ENCODE measurements around the gene DPY19L3. TPM values are rescaled to one million over a fixed set of nuclear protein-coding genes. Genes with fewer than 3 reads are reported as not detected.
"Not testable (repeated sequence)": the region's sequence is repeated elsewhere in the genome, so short reads cannot be mapped to it uniquely, and the experiment has no call there.

Gene DPY19L3
- polyA plus RNA-seq, 1 donor, result 36.8 TPM

- no peaks in the 10 kb centered on the region for H3K27me3 ChIP-seq (ENCODE audit: control insufficient read depth, insufficient read depth, low read length)
Observed at GRCh38 chr19:32367063-32367462, 38.5 kb upstream of the DPY19L3 start.

GRCh38 chr19:32367948-32368536, 37.5 kb upstream of the DPY19L3 start:
- Histone ChIP-seq H3K27ac (ENCODE audit: low read length) (no peak overlapping the region), H3K36me3 (ENCODE audit: control insufficient read depth, insufficient read depth, low read length) (peaks cover 49% of the 10 kb centered on the region), H3K4me3 (ENCODE audit: low read length) (no peak overlapping the region), H3K4me1 (ENCODE audit: control insufficient read depth, insufficient read depth, low read length) (peaks cover 4% of the 10 kb centered on the region), H3K27me3 (ENCODE audit: control insufficient read depth, insufficient read depth, low read length) (no peaks in the 10 kb centered on the region), H3K9me3 (ENCODE audit: control insufficient read depth, low read depth, low read length) (no peaks in the 10 kb centered on the region)
- WGBS (ENCODE audit: insufficient coverage, low lambda C conversion rate), result no CpG with 5 or more reads among the region's 3 CpGs
- DNase-seq, result no peak

More at GRCh38 chr19:32367063-32367462, 38.5 kb upstream of the DPY19L3 start:
- Histone ChIP-seq H3K27ac (ENCODE audit: low read length) (no peak overlapping the region), H3K4me1 (ENCODE audit: control insufficient read depth, insufficient read depth, low read length) (no peaks in the 10 kb centered on the region), H3K36me3 (ENCODE audit: control insufficient read depth, insufficient read depth, low read length) (peaks cover 49% of the 10 kb centered on the region), H3K9me3 (ENCODE audit: control insufficient read depth, low read depth, low read length) (no peaks in the 10 kb centered on the region), H3K4me3 (ENCODE audit: low read length) (no peak overlapping the region)
- no peak for DNase-seq
- 100% methylated on average over 1 of the region's 6 CpGs for WGBS (ENCODE audit: insufficient coverage, low lambda C conversion rate)

GRCh38 chr19:32368787-32369186, 36.8 kb upstream of the DPY19L3 start:
- Histone ChIP-seq H3K27ac (ENCODE audit: low read length) (no peak overlapping the region), H3K4me3 (ENCODE audit: low read length) (no peak overlapping the region), H3K36me3 (ENCODE audit: control insufficient read depth, insufficient read depth, low read length) (peaks cover 42% of the 10 kb centered on the region), H3K27me3 (ENCODE audit: control insufficient read depth, insufficient read depth, low read length) (no peaks in the 10 kb centered on the region), H3K9me3 (ENCODE audit: control insufficient read depth, low read depth, low read length) (no peaks in the 10 kb centered on the region), H3K4me1 (ENCODE audit: control insufficient read depth, insufficient read depth, low read length) (peaks cover 8% of the 10 kb centered on the region)
- DNase-seq, result no peak
- no CpG with 5 or more reads among the region's 2 CpGs for WGBS (ENCODE audit: insufficient coverage, low lambda C conversion rate)

- Histone ChIP-seq H3K4me1 (ENCODE audit: control insufficient read depth, insufficient read depth, low read length) (peaks cover 18% of the 10 kb centered on the region), H3K4me3 (ENCODE audit: low read length) (no peak overlapping the region), H3K27ac (ENCODE audit: low read length) (peak overlapping the region; percentile 56), H3K9me3 (ENCODE audit: control insufficient read depth, low read depth, low read length) (no peaks in the 10 kb centered on the region), H3K36me3 (ENCODE audit: control insufficient read depth, insufficient read depth, low read length) (peaks cover 34% of the 10 kb centered on the region), H3K27me3 (ENCODE audit: control insufficient read depth, insufficient read depth, low read length) (no peaks in the 10 kb centered on the region)
- WGBS (ENCODE audit: insufficient coverage, low lambda C conversion rate), result no CpG with 5 or more reads among the region's 7 CpGs
- DNase-seq, result no peak
Observed at GRCh38 chr19:32372726-32373517, 32.6 kb upstream of the DPY19L3 start.

- Histone ChIP-seq H3K9me3 (ENCODE audit: control insufficient read depth, low read depth, low read length) (no peaks in the 10 kb centered on the region), H3K27me3 (ENCODE audit: control insufficient read depth, insufficient read depth, low read length) (no peaks in the 10 kb centered on the region), H3K4me3 (ENCODE audit: low read length) (no peak overlapping the region), H3K27ac (ENCODE audit: low read length) (peak overlapping the region; percentile 70), H3K4me1 (ENCODE audit: control insufficient read depth, insufficient read depth, low read length) (peaks cover 18% of the 10 kb centered on the region), H3K36me3 (ENCODE audit: control insufficient read depth, insufficient read depth, low read length) (peaks cover 31% of the 10 kb centered on the region)
- WGBS (ENCODE audit: insufficient coverage, low lambda C conversion rate), result no CpG with 5 or more reads among the region's 10 CpGs
- peak; percentile 93 to 97 for DNase-seq
Observed at GRCh38 chr19:32373585-32374295, 31.8 kb upstream of the DPY19L3 start.

- H3K4me3 ChIP-seq (ENCODE audit: low read length); DNase-seq; H3K27me3 ChIP-seq (ENCODE audit: control insufficient read depth, insufficient read depth, low read length); H3K9me3 ChIP-seq (ENCODE audit: control insufficient read depth, low read depth, low read length): not testable (repeated sequence)
- Histone ChIP-seq H3K4me1 (ENCODE audit: control insufficient read depth, insufficient read depth, low read length) (peaks cover 18% of the 10 kb centered on the region), H3K27ac (ENCODE audit: low read length) (peak overlapping the region; percentile 70), H3K36me3 (ENCODE audit: control insufficient read depth, insufficient read depth, low read length) (peaks cover 30% of the 10 kb centered on the region)
- no CpG with 5 or more reads among the region's 3 CpGs for WGBS (ENCODE audit: insufficient coverage, low lambda C conversion rate)
Observed at GRCh38 chr19:32374362-32374761, 31.2 kb upstream of the DPY19L3 start.

- H3K4me1 ChIP-seq (ENCODE audit: control insufficient read depth, insufficient read depth, low read length), result peaks cover 29% of the 10 kb centered on the region
- peaks cover 22% of the 10 kb centered on the region for H3K36me3 ChIP-seq (ENCODE audit: control insufficient read depth, insufficient read depth, low read length)
- not testable (repeated sequence) for H3K9me3 ChIP-seq (ENCODE audit: control insufficient read depth, low read depth, low read length); DNase-seq; H3K27ac ChIP-seq (ENCODE audit: low read length); H3K27me3 ChIP-seq (ENCODE audit: control insufficient read depth, insufficient read depth, low read length); H3K4me3 ChIP-seq (ENCODE audit: low read length)
- WGBS (ENCODE audit: insufficient coverage, low lambda C conversion rate), result no CpG with 5 or more reads among the region's 9 CpGs
Observed at GRCh38 chr19:32377088-32377487, 28.5 kb upstream of the DPY19L3 start.

- Histone ChIP-seq H3K27ac (ENCODE audit: low read length) (peak overlapping the region; percentile 36), H3K27me3 (ENCODE audit: control insufficient read depth, insufficient read depth, low read length) (no peaks in the 10 kb centered on the region), H3K36me3 (ENCODE audit: control insufficient read depth, insufficient read depth, low read length) (peaks cover 23% of the 10 kb centered on the region), H3K9me3 (ENCODE audit: control insufficient read depth, low read depth, low read length) (no peaks in the 10 kb centered on the region), H3K4me1 (ENCODE audit: control insufficient read depth, insufficient read depth, low read length) (peaks cover 12% of the 10 kb centered on the region), H3K4me3 (ENCODE audit: low read length) (no peak overlapping the region)
- WGBS (ENCODE audit: insufficient coverage, low lambda C conversion rate), result 0% methylated on average over 1 of the region's 3 CpGs
- DNase-seq, result peak; percentile 43 to 80
Observed at GRCh38 chr19:32380269-32380668, 25.3 kb upstream of the DPY19L3 start.

- Histone ChIP-seq H3K27me3 (ENCODE audit: control insufficient read depth, insufficient read depth, low read length) (no peaks in the 10 kb centered on the region), H3K9me3 (ENCODE audit: control insufficient read depth, low read depth, low read length) (peaks cover 3% of the 10 kb centered on the region), H3K36me3 (ENCODE audit: control insufficient read depth, insufficient read depth, low read length) (peaks cover 6% of the 10 kb centered on the region), H3K4me3 (ENCODE audit: low read length) (no peak overlapping the region), H3K27ac (ENCODE audit: low read length) (peak overlapping the region; percentile 57), H3K4me1 (ENCODE audit: control insufficient read depth, insufficient read depth, low read length) (peaks cover 18% of the 10 kb centered on the region)
- WGBS (ENCODE audit: insufficient coverage, low lambda C conversion rate), result 14% methylated on average over 1 of the region's 7 CpGs
- DNase-seq, result peak; percentile 41 to 77
Observed at GRCh38 chr19:32387701-32388392, 17.7 kb upstream of the DPY19L3 start.

- H3K4me1 ChIP-seq (ENCODE audit: control insufficient read depth, insufficient read depth, low read length), result peaks cover 22% of the 10 kb centered on the region
- WGBS (ENCODE audit: insufficient coverage, low lambda C conversion rate), result no CpG with 5 or more reads among the region's 3 CpGs
- peaks cover 3% of the 10 kb centered on the region for H3K9me3 ChIP-seq (ENCODE audit: control insufficient read depth, low read depth, low read length)
- H3K27me3 ChIP-seq (ENCODE audit: control insufficient read depth, insufficient read depth, low read length), result no peaks in the 10 kb centered on the region
- peak overlapping the region; percentile 57 for H3K27ac ChIP-seq (ENCODE audit: low read length)
- peaks cover 3% of the 10 kb centered on the region for H3K36me3 ChIP-seq (ENCODE audit: control insufficient read depth, insufficient read depth, low read length)
- no peak overlapping the region for H3K4me3 ChIP-seq (ENCODE audit: low read length)
- DNase-seq, result no peak
Observed at GRCh38 chr19:32388393-32388855, 17.1 kb upstream of the DPY19L3 start.

Measured in large intestine (tissue), 3 donors.